Bronchial epithelial cell (primary cell): ENCODE data around the gene UFC1. TPM values are rescaled to one million over a fixed set of nuclear protein-coding genes. Genes with fewer than 3 reads are reported as not detected.

Experiments
- DNase-seq: peaks from one replicate; pipeline ENCODE4 v3.0.0-alpha.2; 2010; ENCODE audit warnings: low read depth
- FAIRE-seq: peaks from 2 replicates; lab custom pipeline; 2011; peaks lifted over from hg19 to GRCh38; lab: Jason Lieb, UNC
- H3K27me3 ChIP-seq: 2 replicates; pipeline ENCODE4 v1.5.1; 2011; ENCODE audit warnings: low read length; ENCODE audit not compliant: control insufficient read depth, insufficient read depth
- H3K36me3 ChIP-seq: 2 replicates; pipeline ENCODE4 v1.5.1; 2011; ENCODE audit warnings: low read length; ENCODE audit not compliant: control insufficient read depth, insufficient read depth
- H3K4me3 ChIP-seq: 2 replicates; pipeline ENCODE4 v1.5.1; 2011; ENCODE audit warnings: mild to moderate bottlenecking, low read depth, low read length, control low read depth
- total RNA-seq: library from RNA; depleted of rRNA; stranded (reverse); fragments of >200 nt; gene quantifications from 2 replicates; pipeline ENCODE4 v1.2.1, GENCODE V29; 2014
- TF ChIP-seq, protein P1 (sequence below): IDR thresholded peaks from 2 replicates; pipeline ENCODE4 v1.5.1; 2011; ENCODE audit warnings: mild to moderate bottlenecking, moderate library complexity, low read length, control low read depth, inconsistent platforms; ENCODE audit not compliant: insufficient read depth, severe bottlenecking

Gene UFC1
- total RNA-seq, 1 donor from 2014 or later, result 94.3 TPM

GRCh38 chr1:161166669-161167548 lies 13.1 kb downstream of the UFC1 start:
- TF ChIP-seq, protein P1, sequence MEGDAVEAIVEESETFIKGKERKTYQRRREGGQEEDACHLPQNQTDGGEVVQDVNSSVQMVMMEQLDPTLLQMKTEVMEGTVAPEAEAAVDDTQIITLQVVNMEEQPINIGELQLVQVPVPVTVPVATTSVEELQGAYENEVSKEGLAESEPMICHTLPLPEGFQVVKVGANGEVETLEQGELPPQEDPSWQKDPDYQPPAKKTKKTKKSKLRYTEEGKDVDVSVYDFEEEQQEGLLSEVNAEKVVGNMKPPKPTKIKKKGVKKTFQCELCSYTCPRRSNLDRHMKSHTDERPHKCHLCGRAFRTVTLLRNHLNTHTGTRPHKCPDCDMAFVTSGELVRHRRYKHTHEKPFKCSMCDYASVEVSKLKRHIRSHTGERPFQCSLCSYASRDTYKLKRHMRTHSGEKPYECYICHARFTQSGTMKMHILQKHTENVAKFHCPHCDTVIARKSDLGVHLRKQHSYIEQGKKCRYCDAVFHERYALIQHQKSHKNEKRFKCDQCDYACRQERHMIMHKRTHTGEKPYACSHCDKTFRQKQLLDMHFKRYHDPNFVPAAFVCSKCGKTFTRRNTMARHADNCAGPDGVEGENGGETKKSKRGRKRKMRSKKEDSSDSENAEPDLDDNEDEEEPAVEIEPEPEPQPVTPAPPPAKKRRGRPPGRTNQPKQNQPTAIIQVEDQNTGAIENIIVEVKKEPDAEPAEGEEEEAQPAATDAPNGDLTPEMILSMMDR, result no peak
- DNase-seq (no peak), FAIRE-seq (no peak)
- Histone ChIP-seq H3K4me3 (peak overlapping the region; percentile 60), H3K36me3 (peaks cover 15% of the 10 kb centered on the region), H3K27me3 (no peaks in the 10 kb centered on the region)

- Histone ChIP-seq H3K4me3 (no peak overlapping the region), H3K36me3 (peaks cover 18% of the 10 kb centered on the region), H3K27me3 (no peaks in the 10 kb centered on the region)
- FAIRE-seq, result no peak
- TF ChIP-seq, protein P1, result no peak
- no peak for DNase-seq
These were observed 15.1 kb downstream of the UFC1 start for GRCh38 chr1:161168906-161169305.

DNA sequence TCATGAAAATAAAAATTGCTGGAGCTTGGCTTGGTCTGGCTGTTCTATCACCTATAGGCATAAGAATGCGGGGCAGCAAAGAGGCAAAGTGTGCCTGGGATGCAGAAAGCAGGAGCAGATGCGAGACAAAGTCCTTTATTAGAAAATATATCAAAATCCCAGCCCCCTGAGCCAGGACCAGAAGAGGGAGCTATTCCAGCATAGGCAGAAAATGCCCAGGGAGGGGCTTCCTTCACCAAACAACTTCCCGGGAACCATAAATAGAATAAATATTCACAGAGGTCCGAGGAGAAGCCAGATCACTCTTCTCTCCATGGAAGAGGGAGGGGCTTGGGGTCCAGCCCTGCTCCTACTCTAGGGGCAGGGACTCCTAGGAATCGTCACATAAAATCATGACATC lies 17.4 kb downstream of the UFC1 start:
- H3K36me3 ChIP-seq, result peaks cover 21% of the 10 kb centered on the region
- no peaks in the 10 kb centered on the region for H3K27me3 ChIP-seq
- DNase-seq (no peak), FAIRE-seq (no peak)
- H3K4me3 ChIP-seq, result no peak overlapping the region
- TF ChIP-seq, protein P1, result peak; percentile 1

GRCh38 chr1:161171696-161172095 lies 17.9 kb downstream of the UFC1 start:
- H3K36me3 ChIP-seq, result peaks cover 21% of the 10 kb centered on the region
- H3K27me3 ChIP-seq, result no peaks in the 10 kb centered on the region
- FAIRE-seq, result no peak
- TF ChIP-seq, protein P1, result no peak
- DNase-seq, result no peak
- H3K4me3 ChIP-seq, result no peak overlapping the region

- TF ChIP-seq, protein P1, result no peak
- no peak overlapping the region for H3K4me3 ChIP-seq
- DNase-seq (no peak), FAIRE-seq (no peak)
- H3K36me3 ChIP-seq, result peaks cover 21% of the 10 kb centered on the region
- H3K27me3 ChIP-seq, result no peaks in the 10 kb centered on the region
These were observed 18.6 kb downstream of the UFC1 start for GRCh38 chr1:161172349-161172748.
